ENCODE data around the gene TCP1. TPM values are rescaled to one million over a fixed set of nuclear protein-coding genes. Genes with fewer than 3 reads are reported as not detected.

The TCP1 gene
- total and polyA plus RNA-seq, 9 of the 15 experiments (the other 6 are each of a cell fraction or from before 2014, with no cell fraction given), result 331 to 801 (median 645) TPM

- no peak for TF ChIP-seq SFPQ (IDR thresholded peaks at IDR 0.05; ENCODE audit: low read depth, low read length)
- TF ChIP-seq NEUROD1 (IDR thresholded peaks at IDR 0.05; ENCODE audit: borderline replicate concordance, low read depth, low read length, partially characterized antibody), result peak; percentile 64
- TF ChIP-seq ZNF445 (CRISPR knock-in tag; IDR thresholded peaks at IDR 0.05; ENCODE audit: low read depth), result 0 out of 2 replicates have a peak, but pooled peaks have one; percentile 82
- peak; percentile 98 for TF ChIP-seq E2F1 (CRISPR knock-in tag; IDR thresholded peaks at IDR 0.05)
- TF ChIP-seq HMG20A (CRISPR knock-in tag; conservative IDR thresholded peaks at IDR 0.05), result no peak
- no peak for TF ChIP-seq GMEB1 (CRISPR knock-in tag; IDR thresholded peaks at IDR 0.05)
- TF ChIP-seq MGA (IDR thresholded peaks at IDR 0.05), result no peak
Observed at GRCh38 chr6:159789377-159790148, at the start of gene TCP1 (continued).

All from K562 (cell line).